Measurements from ENCODE around the gene PDCD2L.
"Not testable (repeated sequence)": the region's sequence is repeated elsewhere in the genome, so short reads cannot be mapped to it uniquely, and the experiment has no call there.

The PDCD2L gene

GRCh38 chr19:34380639-34381241 is 23.5 kb upstream of the PDCD2L start:
- no peak for DNase-seq

GRCh38 chr19:34381399-34382251 is 22.6 kb upstream of the PDCD2L start:
- no peak for DNase-seq

GRCh38 chr19:34382471-34382870 is 21.7 kb upstream of the PDCD2L start:
- no peak for DNase-seq

- DNase-seq, result no peak
These were observed 20.6 kb upstream of the PDCD2L start for GRCh38 chr19:34383599-34383998.

GRCh38 chr19:34386645-34387445 is 17.4 kb upstream of the PDCD2L start:
- DNase-seq, result no peak

- no peak for DNase-seq
These were observed 16.8 kb upstream of the PDCD2L start for GRCh38 chr19:34387446-34387810.

GRCh38 chr19:34388745-34389144 is 15.5 kb upstream of the PDCD2L start:
- not testable (repeated sequence) for DNase-seq

- DNase-seq, result no peak
These were observed 12.4 kb upstream of the PDCD2L start for GRCh38 chr19:34391813-34392212.

- no peak for DNase-seq
These were observed 11.2 kb upstream of the PDCD2L start for GRCh38 chr19:34393031-34393430.

- DNase-seq, result no peak
These were observed 10.6 kb upstream of the PDCD2L start for GRCh38 chr19:34393629-34394028.

- DNase-seq, result no peak
These were observed 6.3 kb upstream of the PDCD2L start for GRCh38 chr19:34397853-34398252.

GRCh38 chr19:34399886-34400285 is 4.3 kb upstream of the PDCD2L start:
- no peak for DNase-seq

- not testable (repeated sequence) for DNase-seq
These were observed 3.4 kb upstream of the PDCD2L start for GRCh38 chr19:34400844-34401243.

- no peak for DNase-seq
These were observed 2.1 kb upstream of the PDCD2L start for GRCh38 chr19:34402074-34402600.

GRCh38 chr19:34403784-34404108 is 453 bp upstream of the PDCD2L start:
- DNase-seq, result no peak

GRCh38 chr19:34405892-34406660 is 1.9 kb downstream of the PDCD2L start:
- no peak for DNase-seq

- no peak for DNase-seq
These were observed 4.2 kb downstream of the PDCD2L start for GRCh38 chr19:34408411-34408810.

- DNase-seq, result no peak
These were observed 5.3 kb downstream of the PDCD2L start for GRCh38 chr19:34409189-34410164.

- no peak for DNase-seq
These were observed 7.0 kb downstream of the PDCD2L start for GRCh38 chr19:34411216-34411615.

GRCh38 chr19:34416021-34416545 is 11.9 kb downstream of the PDCD2L start:
- no peak for DNase-seq

GRCh38 chr19:34418300-34418699 is 14.1 kb downstream of the PDCD2L start:
- DNase-seq, result no peak
